SK-N-SH treated with all-trans-retinoic acid at 6 μM for 48 hours (cell line): ENCODE measurements around the gene ITM2B.

Experiments used
- ATAC-seq: fragments of 200-7000 bp; cut with Tn5 transposase; 3 replicates; pipeline ENCODE4 v1.9.1; 2020; ENCODE audit warnings: mild to moderate bottlenecking, moderate library complexity
- ARNTL ChIP-seq: fragments of 450-650 bp; formaldehyde crosslinking; IDR thresholded peaks from 2 replicates; pipeline ENCODE4 v1.5.0; 2020; ENCODE audit warnings: low read depth, mild to moderate bottlenecking, moderate library complexity, borderline replicate concordance
- BACH2 ChIP-seq: fragments of 250-450 bp; sonication (Bioruptor Pico); IDR thresholded peaks from 2 replicates; pipeline ENCODE4 v1.9.0; 2021; ENCODE audit warnings: mild to moderate bottlenecking, borderline replicate concordance
- CSRNP3 ChIP-seq: fragments of 250-450 bp; sonication (Bioruptor Pico); IDR thresholded peaks from 2 replicates; pipeline ENCODE4 v1.5.1; 2021; ENCODE audit warnings: mild to moderate bottlenecking, moderate library complexity
- ESRRG ChIP-seq: fragments of 250-450 bp; sonication (Bioruptor Pico); IDR thresholded peaks from 2 replicates; pipeline ENCODE4 v1.6.1; 2021; ENCODE audit warnings: mild to moderate bottlenecking
- GLIS3 ChIP-seq: fragments of 250-450 bp; sonication (Bioruptor Pico); IDR thresholded peaks from 2 replicates; pipeline ENCODE4 v1.5.0; 2020; ENCODE audit warnings: mild to moderate bottlenecking, moderate library complexity
- ISL1 ChIP-seq: fragments of 250-450 bp; sonication (Bioruptor Pico); IDR thresholded peaks from 2 replicates; pipeline ENCODE4 v2.1.2; 2022; ENCODE audit warnings: mild to moderate bottlenecking, moderate library complexity
- OSR1 ChIP-seq: fragments of 250-450 bp; sonication (Bioruptor Pico); IDR thresholded peaks from 2 replicates; pipeline ENCODE4 v1.8.0; 2022; ENCODE audit warnings: moderate library complexity, mild to moderate bottlenecking, inconsistent platforms
- POU6F1 ChIP-seq: fragments of 250-450 bp; sonication (Bioruptor Pico); IDR thresholded peaks from 2 replicates; pipeline ENCODE4 v1.8.0; 2021; ENCODE audit warnings: low read depth, mild to moderate bottlenecking, moderate library complexity, borderline replicate concordance
- PPARA ChIP-seq: fragments of 250-450 bp; sonication (Bioruptor Pico); IDR thresholded peaks from 2 replicates; pipeline ENCODE4 v1.5.0; 2020; ENCODE audit warnings: mild to moderate bottlenecking, borderline replicate concordance
- TCF4 ChIP-seq: fragments of 250-450 bp; sonication (Bioruptor Pico); IDR thresholded peaks from 2 replicates; pipeline ENCODE4 v1.8.0; 2021; ENCODE audit warnings: mild to moderate bottlenecking, moderate library complexity, borderline replicate concordance
- TOX ChIP-seq: fragments of 250-450 bp; sonication (Bioruptor Pico); IDR thresholded peaks from 2 replicates; pipeline ENCODE4 v1.8.0; 2021; ENCODE audit warnings: mild to moderate bottlenecking, moderate library complexity, borderline replicate concordance
- ZC3H10 ChIP-seq: fragments of 250-450 bp; sonication (Bioruptor Pico); IDR thresholded peaks from 2 replicates; pipeline ENCODE4 v1.5.1; 2021; ENCODE audit warnings: mild to moderate bottlenecking, moderate library complexity
- ZFP3 ChIP-seq: fragments of 250-450 bp; sonication (Bioruptor Pico); IDR thresholded peaks from 2 replicates; pipeline ENCODE4 v1.5.0; 2020; ENCODE audit warnings: mild to moderate bottlenecking, moderate library complexity
- ZFP30 ChIP-seq: fragments of 450-650 bp; formaldehyde crosslinking; IDR thresholded peaks from 2 replicates; pipeline ENCODE4 v1.5.0; 2022; ENCODE audit warnings: mild to moderate bottlenecking, moderate library complexity
- ZNF565 ChIP-seq: fragments of 450-650 bp; formaldehyde crosslinking; conservative IDR thresholded peaks from 2 replicates; pipeline ENCODE4 v1.5.0; 2020; ENCODE audit warnings: low read depth, mild to moderate bottlenecking, moderate library complexity
- ZNF70 ChIP-seq: fragments of 450-650 bp; formaldehyde crosslinking; IDR thresholded peaks from 2 replicates; pipeline ENCODE4 v1.5.0; 2020; ENCODE audit warnings: mild to moderate bottlenecking, moderate library complexity
- ZNF8 ChIP-seq: fragments of 450-650 bp; formaldehyde crosslinking; IDR thresholded peaks from 2 replicates; pipeline ENCODE4 v1.5.0; 2020; ENCODE audit warnings: mild to moderate bottlenecking, moderate library complexity
- TF ChIP-seq, protein P1 (sequence below): fragments of 250-450 bp; sonication (Bioruptor Pico); IDR thresholded peaks from 2 replicates; pipeline ENCODE4 v1.8.0; 2020; ENCODE audit warnings: mild to moderate bottlenecking, moderate library complexity, borderline replicate concordance
- TF ChIP-seq, protein P2 (sequence below): fragments of 250-450 bp; sonication (Bioruptor Pico); IDR thresholded peaks from 2 replicates; pipeline ENCODE4 v1.5.1; 2020; ENCODE audit warnings: low read depth, mild to moderate bottlenecking, moderate library complexity

The ITM2B gene

GRCh38 chr13:48241651-48242050, 8.6 kb downstream of the ITM2B start:
- TF ChIP-seq PPARA (CRISPR knock-in tag): no peak
- no peak for TF ChIP-seq CSRNP3 (CRISPR knock-in tag)
- TF ChIP-seq, protein P1, sequence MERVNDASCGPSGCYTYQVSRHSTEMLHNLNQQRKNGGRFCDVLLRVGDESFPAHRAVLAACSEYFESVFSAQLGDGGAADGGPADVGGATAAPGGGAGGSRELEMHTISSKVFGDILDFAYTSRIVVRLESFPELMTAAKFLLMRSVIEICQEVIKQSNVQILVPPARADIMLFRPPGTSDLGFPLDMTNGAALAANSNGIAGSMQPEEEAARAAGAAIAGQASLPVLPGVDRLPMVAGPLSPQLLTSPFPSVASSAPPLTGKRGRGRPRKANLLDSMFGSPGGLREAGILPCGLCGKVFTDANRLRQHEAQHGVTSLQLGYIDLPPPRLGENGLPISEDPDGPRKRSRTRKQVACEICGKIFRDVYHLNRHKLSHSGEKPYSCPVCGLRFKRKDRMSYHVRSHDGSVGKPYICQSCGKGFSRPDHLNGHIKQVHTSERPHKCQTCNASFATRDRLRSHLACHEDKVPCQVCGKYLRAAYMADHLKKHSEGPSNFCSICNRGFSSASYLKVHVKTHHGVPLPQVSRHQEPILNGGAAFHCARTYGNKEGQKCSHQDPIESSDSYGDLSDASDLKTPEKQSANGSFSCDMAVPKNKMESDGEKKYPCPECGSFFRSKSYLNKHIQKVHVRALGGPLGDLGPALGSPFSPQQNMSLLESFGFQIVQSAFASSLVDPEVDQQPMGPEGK: no peak
- no peak for TF ChIP-seq OSR1 (CRISPR knock-in tag)
- no peak for TF ChIP-seq ZNF565 (CRISPR knock-in tag)
- TF ChIP-seq, protein P2, sequence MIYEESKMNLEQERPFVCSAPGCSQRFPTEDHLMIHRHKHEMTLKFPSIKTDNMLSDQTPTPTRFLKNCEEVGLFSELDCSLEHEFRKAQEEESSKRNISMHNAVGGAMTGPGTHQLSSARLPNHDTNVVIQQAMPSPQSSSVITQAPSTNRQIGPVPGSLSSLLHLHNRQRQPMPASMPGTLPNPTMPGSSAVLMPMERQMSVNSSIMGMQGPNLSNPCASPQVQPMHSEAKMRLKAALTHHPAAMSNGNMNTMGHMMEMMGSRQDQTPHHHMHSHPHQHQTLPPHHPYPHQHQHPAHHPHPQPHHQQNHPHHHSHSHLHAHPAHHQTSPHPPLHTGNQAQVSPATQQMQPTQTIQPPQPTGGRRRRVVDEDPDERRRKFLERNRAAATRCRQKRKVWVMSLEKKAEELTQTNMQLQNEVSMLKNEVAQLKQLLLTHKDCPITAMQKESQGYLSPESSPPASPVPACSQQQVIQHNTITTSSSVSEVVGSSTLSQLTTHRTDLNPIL (CRISPR knock-in tag): no peak
- TF ChIP-seq TCF4 (CRISPR knock-in tag): no peak
- TF ChIP-seq BACH2 (CRISPR knock-in tag): no peak
- no peak for TF ChIP-seq TOX (CRISPR knock-in tag)
- no peak for TF ChIP-seq ISL1
- no peak for TF ChIP-seq ESRRG (CRISPR knock-in tag)
- no peak for TF ChIP-seq ARNTL (CRISPR knock-in tag)
- no peak for ATAC-seq

DNA sequence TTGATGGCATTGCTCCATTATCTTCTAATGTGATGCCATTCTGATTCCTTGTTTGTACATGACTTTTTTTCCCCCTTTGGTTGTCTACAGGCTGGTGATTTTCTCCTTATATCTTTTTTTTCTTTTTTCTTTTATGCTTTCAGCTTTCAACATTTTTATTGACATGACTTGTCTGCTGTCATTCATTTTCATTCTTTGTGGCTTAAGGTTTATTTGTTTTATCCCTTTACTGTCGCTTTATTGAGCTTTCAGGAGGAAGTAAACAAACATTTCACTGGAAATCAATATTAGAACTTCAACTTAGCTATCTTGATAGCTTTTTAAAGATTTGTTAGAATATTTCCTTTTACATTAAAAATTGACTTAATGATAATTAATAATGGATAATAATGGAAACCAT, 9.7 kb downstream of the ITM2B start:
- ATAC-seq: no peak
- TF ChIP-seq TOX (CRISPR knock-in tag) (no peak), ZC3H10 (no peak), OSR1 (CRISPR knock-in tag) (no peak), BACH2 (CRISPR knock-in tag) (no peak), ZNF565 (CRISPR knock-in tag) (no peak), TCF4 (CRISPR knock-in tag) (no peak), ZFP30 (CRISPR knock-in tag) (no peak), POU6F1 (CRISPR knock-in tag) (no peak), PPARA (CRISPR knock-in tag) (no peak), ZNF8 (CRISPR knock-in tag) (no peak), ZFP3 (CRISPR knock-in tag) (no peak), ISL1 (no peak), CSRNP3 (CRISPR knock-in tag) (no peak), ARNTL (CRISPR knock-in tag) (no peak)

DNA sequence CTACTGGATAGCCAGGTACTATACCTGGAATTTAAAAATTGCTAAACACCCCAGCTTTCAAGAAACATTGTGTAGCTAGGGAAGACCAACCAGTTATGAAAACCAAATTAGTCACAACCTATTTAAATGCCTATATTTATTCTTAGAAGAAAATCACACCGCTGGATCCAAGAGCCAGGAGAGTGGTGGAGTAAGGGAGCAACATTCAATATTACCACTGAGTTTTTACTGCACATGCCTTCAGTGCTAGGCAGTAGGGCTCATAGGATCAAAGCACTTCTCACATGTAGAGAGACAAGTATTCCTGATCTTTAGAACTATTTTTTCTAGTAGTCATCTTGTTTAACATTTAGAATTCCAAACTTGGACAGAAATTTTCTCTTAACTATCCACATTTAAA, 11.2 kb downstream of the ITM2B start:
- TF ChIP-seq ZC3H10 (no peak), OSR1 (CRISPR knock-in tag) (no peak), ZFP30 (CRISPR knock-in tag) (no peak), ZNF70 (CRISPR knock-in tag) (no peak), ZNF565 (CRISPR knock-in tag) (no peak), PPARA (CRISPR knock-in tag) (no peak), GLIS3 (CRISPR knock-in tag) (no peak), ESRRG (CRISPR knock-in tag) (no peak), TOX (CRISPR knock-in tag) (no peak)
- TF ChIP-seq, protein P2 (CRISPR knock-in tag): no peak
- ATAC-seq: no peak
